GM13976 (cell line): Measurements from ENCODE around the gene SIGLEC5.

Experiments
- DNase-seq: peaks from one replicate; pipeline ENCODE4 v3.0.0; 2012; ENCODE audit warnings: low spot score
- in situ Hi-C: fragments of 300-500 bp; cut with MboI; formaldehyde crosslinking; loops from one replicate; pipeline ENCODE4 v1.12.0; 2022; ENCODE audit warnings: low sequenced_read_pairs, mixed read lengths, inconsistent platforms; ENCODE audit not compliant: unreplicated experiment
- TF ChIP-seq, protein P1 (sequence below): IDR thresholded peaks from 2 replicates; pipeline ENCODE4 v1.5.1; 2012; ENCODE audit warnings: borderline replicate concordance, mild to moderate bottlenecking; ENCODE audit not compliant: insufficient read depth; ENCODE audit errors: extremely low read depth, missing control alignments, control extremely low read depth

SIGLEC5 gene

DNA sequence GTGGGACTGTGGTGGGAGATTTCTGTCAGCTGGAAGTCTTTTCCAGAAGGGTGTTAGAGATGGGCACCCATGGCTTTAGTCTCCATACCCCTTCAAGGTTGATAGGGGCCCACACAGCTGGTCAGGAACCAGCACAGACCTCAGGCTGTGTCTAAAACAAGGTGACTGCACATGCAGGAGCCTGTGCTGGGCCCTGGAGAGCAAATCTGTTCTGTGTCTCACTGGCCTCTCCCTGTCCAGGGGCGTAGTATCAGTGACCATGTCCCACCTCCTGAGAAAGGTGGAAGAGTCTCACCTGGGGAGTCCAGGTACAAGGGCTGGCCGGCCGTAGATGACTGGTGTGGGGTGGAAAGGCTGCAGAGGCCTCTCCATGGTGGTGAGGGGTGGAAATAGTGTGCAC, 39.8 kb downstream of the SIGLEC5 start:
- TF ChIP-seq, protein P1, sequence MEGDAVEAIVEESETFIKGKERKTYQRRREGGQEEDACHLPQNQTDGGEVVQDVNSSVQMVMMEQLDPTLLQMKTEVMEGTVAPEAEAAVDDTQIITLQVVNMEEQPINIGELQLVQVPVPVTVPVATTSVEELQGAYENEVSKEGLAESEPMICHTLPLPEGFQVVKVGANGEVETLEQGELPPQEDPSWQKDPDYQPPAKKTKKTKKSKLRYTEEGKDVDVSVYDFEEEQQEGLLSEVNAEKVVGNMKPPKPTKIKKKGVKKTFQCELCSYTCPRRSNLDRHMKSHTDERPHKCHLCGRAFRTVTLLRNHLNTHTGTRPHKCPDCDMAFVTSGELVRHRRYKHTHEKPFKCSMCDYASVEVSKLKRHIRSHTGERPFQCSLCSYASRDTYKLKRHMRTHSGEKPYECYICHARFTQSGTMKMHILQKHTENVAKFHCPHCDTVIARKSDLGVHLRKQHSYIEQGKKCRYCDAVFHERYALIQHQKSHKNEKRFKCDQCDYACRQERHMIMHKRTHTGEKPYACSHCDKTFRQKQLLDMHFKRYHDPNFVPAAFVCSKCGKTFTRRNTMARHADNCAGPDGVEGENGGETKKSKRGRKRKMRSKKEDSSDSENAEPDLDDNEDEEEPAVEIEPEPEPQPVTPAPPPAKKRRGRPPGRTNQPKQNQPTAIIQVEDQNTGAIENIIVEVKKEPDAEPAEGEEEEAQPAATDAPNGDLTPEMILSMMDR: no peak
- no peak for DNase-seq
- in situ Hi-C loops: no loop called here

DNA sequence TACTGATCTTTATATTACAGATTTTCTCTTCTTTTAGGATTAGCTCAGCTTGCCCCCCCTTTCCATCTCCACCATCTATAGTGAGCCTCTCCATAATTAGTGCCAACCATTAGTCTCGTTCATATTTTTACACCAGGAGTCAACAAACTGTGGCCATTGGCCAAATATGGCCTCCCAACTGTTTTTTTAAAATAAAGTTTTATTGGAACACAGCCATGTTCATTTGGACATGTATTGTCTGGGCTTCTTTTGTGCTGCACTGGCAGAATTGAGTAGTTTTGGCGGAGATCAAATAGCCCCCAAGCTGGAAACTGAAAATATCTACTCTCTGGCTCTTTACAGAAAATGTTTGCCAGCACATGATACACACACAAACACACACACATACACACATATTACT, 40.7 kb downstream of the SIGLEC5 start:
- in situ Hi-C loops: no loop called here
- TF ChIP-seq, protein P1: no peak
- no peak for DNase-seq

DNA sequence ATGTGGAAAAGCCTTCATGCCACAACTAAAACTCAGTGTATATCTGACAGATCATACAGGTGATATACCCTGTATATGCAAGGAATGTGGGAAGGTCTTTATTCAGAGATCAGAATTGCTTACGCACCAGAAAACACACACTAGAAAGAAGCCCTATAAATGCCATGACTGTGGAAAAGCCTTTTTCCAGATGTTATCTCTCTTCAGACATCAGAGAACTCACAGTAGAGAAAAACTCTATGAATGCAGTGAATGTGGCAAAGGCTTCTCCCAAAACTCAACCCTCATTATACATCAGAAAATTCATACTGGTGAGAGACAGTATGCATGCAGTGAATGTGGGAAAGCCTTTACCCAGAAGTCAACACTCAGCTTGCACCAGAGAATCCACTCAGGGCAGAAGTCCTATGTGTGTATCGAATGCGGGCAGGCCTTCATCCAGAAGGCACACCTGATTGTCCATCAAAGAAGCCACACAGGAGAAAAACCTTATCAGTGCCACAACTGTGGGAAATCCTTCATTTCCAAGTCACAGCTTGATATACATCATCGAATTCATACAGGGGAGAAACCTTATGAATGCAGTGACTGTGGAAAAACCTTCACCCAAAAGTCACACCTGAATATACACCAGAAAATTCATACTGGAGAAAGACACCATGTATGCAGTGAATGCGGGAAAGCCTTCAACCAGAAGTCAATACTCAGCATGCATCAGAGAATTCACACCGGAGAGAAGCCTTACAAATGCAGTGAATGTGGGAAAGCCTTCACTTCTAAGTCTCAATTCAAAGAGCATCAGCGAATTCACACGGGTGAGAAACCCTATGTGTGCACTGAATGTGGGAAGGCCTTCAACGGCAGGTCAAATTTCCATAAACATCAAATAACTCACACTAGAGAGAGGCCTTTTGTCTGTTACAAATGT, 42.7 kb downstream of the SIGLEC5 start:
- DNase-seq: no peak
- in situ Hi-C loops: no loop called here
- TF ChIP-seq, protein P1: no peak

DNA sequence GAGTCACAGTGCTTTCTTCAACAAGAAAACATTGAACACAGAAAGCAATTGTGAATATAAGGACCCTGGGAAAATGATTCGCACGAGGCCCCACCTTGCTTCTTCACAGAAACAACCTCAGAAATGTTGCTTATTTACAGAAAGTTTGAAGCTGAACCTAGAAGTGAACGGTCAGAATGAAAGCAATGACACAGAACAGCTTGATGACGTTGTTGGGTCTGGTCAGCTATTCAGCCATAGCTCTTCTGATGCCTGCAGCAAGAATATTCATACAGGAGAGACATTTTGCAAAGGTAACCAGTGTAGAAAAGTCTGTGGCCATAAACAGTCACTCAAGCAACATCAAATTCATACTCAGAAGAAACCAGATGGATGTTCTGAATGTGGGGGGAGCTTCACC, 43.4 kb downstream of the SIGLEC5 start:
- DNase-seq: no peak
- in situ Hi-C loops: no loop called here
- TF ChIP-seq, protein P1: no peak

DNA sequence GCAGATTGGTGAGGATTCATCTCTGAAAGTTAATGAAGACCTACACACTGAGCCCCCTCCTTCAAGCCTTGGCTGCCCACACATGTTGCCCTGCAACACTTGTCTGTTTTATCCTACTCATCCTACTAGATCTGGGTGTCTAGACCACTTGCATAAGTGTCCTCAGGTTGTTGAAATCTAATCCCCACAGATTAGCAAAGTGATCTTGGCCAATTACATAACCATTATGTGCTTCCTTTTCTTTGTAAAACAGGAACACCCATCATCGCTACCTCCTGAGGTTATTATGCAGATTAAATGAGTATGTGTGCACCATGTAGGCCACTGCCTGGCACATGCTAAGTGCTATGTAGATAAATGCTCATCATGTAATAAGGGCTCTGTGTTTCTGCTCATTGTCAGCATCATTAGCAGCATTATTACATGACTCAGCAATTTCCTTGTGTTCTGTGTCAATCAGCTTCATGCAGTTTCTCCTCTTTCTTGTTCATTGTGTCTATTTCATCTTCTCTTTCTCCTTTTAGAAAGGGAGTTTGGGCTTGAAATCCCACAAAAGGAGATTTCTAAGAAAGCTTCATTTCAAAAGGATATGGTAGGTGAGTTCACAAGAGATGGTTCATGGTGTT, 44.0 kb downstream of the SIGLEC5 start:
- in situ Hi-C loops: no loop called here
- no peak for DNase-seq
- TF ChIP-seq, protein P1: no peak

DNA sequence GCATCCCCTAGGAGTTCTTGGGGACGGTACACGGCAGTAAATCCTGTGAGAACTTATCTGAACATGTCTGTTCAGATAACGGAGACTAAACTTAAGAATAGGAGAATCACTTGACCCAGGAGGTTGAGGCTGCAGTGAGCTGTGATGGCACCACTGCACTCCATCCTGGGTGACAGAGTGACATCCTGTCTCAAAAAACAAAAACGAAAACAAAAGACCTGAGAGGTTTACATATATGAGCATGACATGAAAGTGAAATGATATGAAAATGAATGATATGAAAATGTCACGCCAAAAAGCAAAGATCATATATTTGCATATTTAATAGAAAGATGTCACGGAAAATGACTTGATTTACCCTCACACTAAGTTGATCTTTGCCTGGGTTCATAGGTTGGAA, 53.4 kb downstream of the SIGLEC5 start:
- TF ChIP-seq, protein P1: no peak
- in situ Hi-C loops: no loop called here
- no peak for DNase-seq
